ENCODE measurements around the gene CARD11. TPM values are rescaled to one million over a fixed set of nuclear protein-coding genes. Genes with fewer than 3 reads are reported as not detected.

The CARD11 gene
- total RNA-seq, 1 donor from 2014 or later: 1.4 TPM

DNA sequence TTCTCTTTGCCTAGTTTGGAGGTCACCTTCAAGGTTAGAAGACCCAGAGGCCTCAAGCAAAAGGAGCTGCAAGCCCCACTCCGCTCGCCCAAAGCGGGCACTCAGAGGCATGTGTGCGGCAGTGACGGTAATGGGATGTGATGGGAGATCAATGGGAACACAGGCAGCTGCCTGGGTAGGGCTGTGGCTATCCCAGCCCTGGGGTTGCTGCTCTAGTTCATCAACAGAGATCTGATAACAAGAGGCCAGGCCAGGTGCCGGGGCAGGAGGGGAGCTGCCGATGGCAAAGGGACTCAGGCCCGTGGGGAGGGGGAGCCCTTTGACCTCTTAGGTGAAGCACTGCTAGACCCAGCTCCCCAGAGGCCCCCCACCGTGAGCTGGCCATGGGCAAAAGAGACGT, 147.5 kb downstream of the CARD11 start:
- no peak for DNase-seq

DNA sequence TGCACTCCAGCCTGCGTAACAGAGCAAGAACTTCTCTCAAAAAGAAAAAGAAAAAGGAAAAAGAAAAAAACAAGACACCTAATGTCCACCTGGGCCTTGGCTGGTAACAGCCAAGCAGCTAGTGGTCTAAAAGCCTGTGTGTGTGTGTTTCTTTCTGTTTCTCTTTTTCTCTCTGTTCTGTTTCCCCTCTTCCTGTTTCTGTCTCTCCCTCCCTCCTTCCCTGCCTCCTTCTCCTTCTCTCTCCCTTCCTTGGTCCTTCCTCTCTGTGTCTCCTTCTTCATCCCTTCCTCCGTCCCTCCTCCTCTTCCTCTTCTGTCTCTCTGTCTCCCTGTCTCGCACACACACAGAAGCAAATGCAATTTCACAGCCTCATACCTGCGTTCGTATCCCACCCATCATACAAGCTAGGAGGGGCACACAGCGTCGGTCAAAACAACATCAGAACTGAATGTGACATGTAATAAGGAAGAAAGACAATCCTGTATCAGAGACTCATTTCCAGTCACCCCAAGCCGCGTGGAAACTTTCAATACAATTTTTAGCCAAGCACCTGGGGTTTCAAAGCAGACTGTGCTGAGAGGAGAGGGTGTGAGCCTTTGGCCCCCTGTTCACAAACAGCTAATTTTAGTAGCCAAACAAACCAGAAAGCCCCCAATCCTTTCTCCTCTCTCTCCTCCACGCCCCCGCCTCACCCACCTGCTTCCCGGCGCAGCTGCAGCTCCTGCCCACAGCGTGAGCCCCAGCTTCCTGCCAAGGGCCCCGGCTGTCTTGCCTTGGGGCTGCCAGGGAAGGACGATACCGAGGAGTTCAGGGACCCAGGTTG, 149.3 kb downstream of the CARD11 start:
- DNase-seq: no peak

DNA sequence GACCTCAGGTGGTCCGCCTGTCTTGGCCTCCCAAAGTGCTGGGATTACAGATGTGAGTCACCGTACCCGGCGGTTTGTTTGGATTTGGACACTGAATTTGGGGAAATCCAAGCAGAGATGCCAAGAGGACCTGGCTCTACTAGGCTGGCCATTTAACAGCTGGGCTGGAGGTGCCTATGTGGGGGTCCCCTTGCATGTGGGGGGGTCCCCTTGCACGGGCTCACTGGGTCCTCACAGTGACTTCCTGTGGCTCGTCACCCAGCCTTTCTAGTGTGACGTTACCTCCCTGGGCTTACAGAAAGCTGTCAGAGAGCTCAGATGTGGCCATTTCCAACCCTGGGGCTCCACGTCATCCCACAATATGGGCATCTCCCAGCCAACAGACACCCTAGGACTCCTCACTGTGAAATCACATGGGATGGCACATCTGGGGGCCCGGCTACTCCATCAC, 150.2 kb downstream of the CARD11 start:
- DNase-seq: no peak

GRCh38 chr7:2892549-2892948, 151.1 kb downstream of the CARD11 start:
- no peak for DNase-seq

GRCh38 chr7:2887816-2888215, 155.9 kb downstream of the CARD11 start:
- DNase-seq: no peak

GRCh38 chr7:2886900-2887299, 156.8 kb downstream of the CARD11 start:
- peak; percentile 85 for DNase-seq

DNA sequence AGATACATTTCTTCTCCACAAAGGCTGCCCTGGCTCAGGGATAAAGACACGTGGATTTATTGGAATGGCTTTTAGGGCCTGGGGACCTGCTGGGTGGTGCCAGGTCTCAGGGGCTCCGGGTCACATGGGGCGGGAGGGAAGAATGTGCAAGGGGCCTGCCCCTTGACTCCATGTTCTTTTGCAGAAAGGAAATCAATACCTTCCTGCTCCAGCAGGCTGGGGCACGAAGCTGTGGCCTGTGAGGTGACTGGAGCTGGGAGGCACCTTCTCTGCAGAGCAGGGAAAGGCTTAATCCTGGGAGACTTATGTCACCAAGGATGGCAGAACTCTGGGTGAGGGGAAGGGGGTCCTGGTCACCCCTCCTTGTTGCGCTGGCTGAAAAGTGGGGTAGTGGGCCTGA, 157.3 kb downstream of the CARD11 start:
- no peak for DNase-seq

DNA sequence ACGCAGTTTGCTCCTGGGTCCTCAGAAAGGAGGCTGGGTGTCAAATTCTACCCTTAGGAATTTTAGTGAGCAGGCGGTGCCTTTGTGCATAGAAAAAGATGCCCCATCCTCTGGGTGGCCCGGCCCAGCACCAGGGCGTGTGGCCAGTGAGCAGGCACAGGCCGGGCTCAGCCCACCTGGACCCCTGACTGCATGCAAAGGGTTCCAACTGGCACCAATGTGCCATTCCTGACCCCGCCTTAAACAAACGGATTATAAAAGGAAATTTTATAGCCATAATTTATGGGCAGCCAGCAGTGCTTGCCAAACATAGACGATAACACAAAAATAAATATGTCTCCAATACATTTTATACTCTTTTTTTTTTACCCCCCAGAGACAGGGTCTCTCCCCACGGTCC, 159.5 kb downstream of the CARD11 start:
- DNase-seq: no peak

- no peak for DNase-seq
Measured at GRCh38 chr7:2883101-2883500, 160.6 kb downstream of the CARD11 start.

DNA sequence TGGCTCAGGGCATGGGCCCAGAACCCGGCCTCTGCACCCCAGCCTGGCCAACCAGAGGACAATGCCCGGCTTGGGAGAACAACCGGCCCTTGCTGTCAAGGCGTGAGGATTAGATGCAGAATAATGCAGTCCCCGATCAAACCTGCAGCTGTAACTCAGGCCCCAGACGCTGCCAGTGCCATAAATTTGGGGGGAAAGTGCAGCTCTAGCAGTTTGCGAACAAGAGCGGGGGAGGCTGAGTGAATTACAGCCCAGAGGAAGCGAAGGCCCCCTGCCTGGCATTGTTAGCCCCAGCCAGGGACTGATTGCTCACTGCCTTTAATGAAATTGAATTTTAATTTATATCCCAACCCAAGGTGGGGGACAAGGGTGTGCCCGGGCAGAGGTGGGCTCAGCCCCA, 161.6 kb downstream of the CARD11 start:
- DNase-seq: no peak

- no peak for DNase-seq
Measured at GRCh38 chr7:2880874-2881533, 162.7 kb downstream of the CARD11 start.

DNA sequence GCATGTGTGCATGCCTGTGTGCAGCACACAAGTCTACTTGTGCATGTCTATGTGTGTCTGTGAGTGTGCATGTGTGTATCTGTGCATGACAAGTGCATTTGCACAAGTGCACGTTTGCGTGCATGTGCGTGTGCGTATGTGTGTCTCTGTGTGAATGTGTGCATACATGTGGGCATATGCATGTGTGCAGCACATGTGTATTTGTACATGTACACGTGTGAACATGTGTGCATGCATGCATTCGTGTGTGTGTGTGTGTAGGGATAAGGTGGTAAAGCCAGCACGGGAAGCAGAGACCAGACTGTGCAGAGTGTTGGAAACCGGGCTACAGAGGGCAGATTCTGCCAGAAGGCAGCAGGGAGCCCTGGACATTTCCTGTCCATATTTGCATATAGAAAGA, 163.6 kb downstream of the CARD11 start:
- DNase-seq: no peak

DNA sequence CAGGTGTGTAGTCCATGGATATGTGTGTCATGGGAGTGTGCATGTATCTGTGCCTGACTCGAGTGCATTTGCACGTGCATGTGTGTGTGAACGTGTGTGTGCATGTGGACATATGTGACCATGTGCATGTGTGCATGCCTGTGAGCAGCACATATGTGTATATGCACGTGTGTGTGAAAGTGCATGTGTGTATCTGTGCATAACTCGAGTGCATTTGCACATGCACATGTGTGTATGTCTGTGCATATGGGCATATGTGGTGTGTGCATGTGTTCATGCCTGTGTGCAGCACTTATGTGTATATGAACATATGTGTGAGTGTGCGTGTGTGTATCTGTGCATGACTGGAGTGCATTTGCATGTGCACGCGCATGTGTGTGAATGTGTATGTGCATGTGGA, 164.3 kb downstream of the CARD11 start:
- DNase-seq: no peak

- no peak for DNase-seq
Measured at GRCh38 chr7:2878306-2878705, 165.4 kb downstream of the CARD11 start.

- peak; percentile 37 for DNase-seq
Measured at GRCh38 chr7:2876031-2876731, 167.5 kb downstream of the CARD11 start.

DNA sequence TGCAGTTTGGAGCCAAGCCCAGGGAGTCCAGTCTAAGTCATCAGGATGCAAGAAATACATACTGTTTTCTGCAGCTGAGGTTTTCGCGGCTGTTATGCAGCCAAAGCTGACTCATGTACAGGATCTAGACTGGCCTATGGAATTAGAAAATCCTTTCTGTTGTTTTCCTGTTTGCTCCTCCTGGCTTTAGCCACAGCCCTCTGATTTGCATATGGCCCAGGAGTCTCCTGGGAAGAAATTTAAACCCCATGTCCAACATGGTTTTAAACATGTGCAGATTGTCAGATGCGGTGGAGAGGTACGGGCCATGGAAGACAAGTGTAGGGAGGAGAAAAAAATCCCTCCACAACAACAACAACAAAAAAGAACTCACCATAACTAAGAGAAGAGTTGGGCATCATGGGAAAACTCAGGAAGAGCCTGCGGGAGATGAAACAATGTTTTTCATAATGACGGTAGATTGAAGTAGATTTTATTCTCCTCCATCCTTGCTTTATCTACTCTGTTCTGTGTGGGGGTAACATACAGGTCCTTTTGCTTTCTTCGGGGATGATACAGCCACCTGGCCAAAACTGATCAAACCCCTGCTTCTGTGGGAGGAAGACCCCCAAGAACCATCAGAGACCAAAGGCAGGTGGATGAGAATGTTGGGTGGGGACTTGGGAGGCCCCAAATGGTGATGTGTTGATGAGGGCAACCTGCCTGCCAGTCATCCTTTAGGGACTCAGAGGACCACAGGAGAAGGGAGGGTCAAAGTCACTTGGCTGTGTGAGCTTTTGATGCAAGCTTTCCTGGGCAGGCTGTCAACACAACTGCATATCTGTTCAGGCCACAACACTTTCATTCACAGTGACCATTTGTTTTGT, 169.7 kb downstream of the CARD11 start:
- DNase-seq: peak; percentile 90

GRCh38 chr7:2873146-2873545, 170.5 kb downstream of the CARD11 start:
- peak; percentile 15 for DNase-seq

- no peak for DNase-seq
Measured at GRCh38 chr7:2872296-2872874, 171.3 kb downstream of the CARD11 start.

- DNase-seq: peak; percentile 88
Measured at GRCh38 chr7:2870471-2870931, 173.2 kb downstream of the CARD11 start.

GRCh38 chr7:2869981-2870380, 173.7 kb downstream of the CARD11 start:
- no peak for DNase-seq

DNA sequence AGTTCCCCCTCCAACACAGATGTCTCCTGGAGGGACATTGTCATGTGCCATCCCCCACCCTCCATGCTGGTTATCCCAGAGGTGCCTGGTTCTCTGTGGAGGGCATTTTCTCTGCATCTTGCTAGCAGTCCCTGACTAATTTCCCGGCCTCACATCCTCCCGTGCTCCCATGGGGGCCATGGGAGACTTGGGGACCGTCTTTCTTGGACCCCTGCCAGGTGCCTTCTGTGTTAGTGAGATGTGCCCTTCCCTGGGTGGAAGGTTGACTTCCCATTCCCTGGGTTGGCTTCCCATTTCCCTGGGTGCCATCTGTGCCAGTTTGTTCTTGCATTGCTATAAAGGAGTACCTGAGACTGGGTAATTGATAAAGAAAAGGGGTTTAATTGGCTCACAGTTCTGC, 177.1 kb downstream of the CARD11 start:
- DNase-seq: no peak
